IgD-negative memory B cell (primary cell): Measurements from ENCODE around the gene BCL3. TPM values are rescaled to one million over a fixed set of nuclear protein-coding genes. Genes with fewer than 3 reads are reported as not detected.
A peak's percentile ranks its signal among the peaks of the same experiment; 100 is the strongest.

Experiments
- H3K27ac Mint-ChIP-seq, 3 donors: one replicate each; pipeline ENCODE4 v1.8.0; 2020 to 2022; ENCODE audit warnings: mild to moderate bottlenecking in 3 of 3, mixed read lengths in 3 of 3, moderate library complexity in 1 of 3
- H3K27me3 Mint-ChIP-seq: one replicate; pipeline ENCODE4 v1.8.0; 2021; ENCODE audit warnings: mixed read lengths
- H3K36me3 Mint-ChIP-seq: one replicate; pipeline ENCODE4 v1.8.0; 2020; ENCODE audit warnings: mild to moderate bottlenecking, mixed read lengths
- H3K4me1 Mint-ChIP-seq, 3 donors: one replicate each; pipeline ENCODE4 v1.8.0; 2020 to 2022; ENCODE audit warnings: mixed read lengths in 3 of 3, mild to moderate bottlenecking in 1 of 3
- H3K4me3 Mint-ChIP-seq, 4 donors: one replicate each; pipeline ENCODE4 v1.8.0; 2020 to 2022; ENCODE audit warnings: mild to moderate bottlenecking in 4 of 4, mixed read lengths in 4 of 4, moderate library complexity in 3 of 4
- H3K9me3 Mint-ChIP-seq, 3 donors: one replicate each; pipeline ENCODE4 v1.8.0; 2020 to 2021; ENCODE audit warnings: mixed read lengths in 3 of 3, mild to moderate bottlenecking in 1 of 3
- polyA plus RNA-seq: library from polyadenylated mRNA; unstranded; fragments of 300-500 nt; fragmentation: Illumina TruSeq; gene quantifications from one replicate; pipeline ENCODE4 v1.2.3, GENCODE V29; 2021

The BCL3 gene
- polyA plus RNA-seq, 1 donor from 2014 or later = 12.6 TPM

- H3K36me3 Mint-ChIP-seq = peaks cover under 1% of the 10 kb centered on the region
- H3K9me3 Mint-ChIP-seq = no peaks in the 10 kb centered on the region
- no peaks in the 10 kb centered on the region for H3K27me3 Mint-ChIP-seq
- H3K4me3 Mint-ChIP-seq = peak overlapping the region in 2 of 4 donors; percentile 17 to 63
- peaks cover 8 to 22% (median 19%) of the 10 kb centered on the region in 3 donors for H3K4me1 Mint-ChIP-seq
- H3K27ac Mint-ChIP-seq = peak overlapping the region in 2 of 3 donors; percentile 67 to 85
Measured at GRCh38 chr19:44744871-44745332, 3.6 kb upstream of the BCL3 start.

GRCh38 chr19:44745341-44745831 lies 3.1 kb upstream of the BCL3 start:
- peaks cover 4% of the 10 kb centered on the region for H3K36me3 Mint-ChIP-seq
- peak overlapping the region in 2 of 4 donors; percentile 58 to 63 for H3K4me3 Mint-ChIP-seq
- H3K27ac Mint-ChIP-seq = peak overlapping the region in 1 of 3 donors; percentile 96
- H3K27me3 Mint-ChIP-seq = no peaks in the 10 kb centered on the region
- peaks cover 13 to 24% (median 21%) of the 10 kb centered on the region in 3 donors for H3K4me1 Mint-ChIP-seq
- no peaks in the 10 kb centered on the region for H3K9me3 Mint-ChIP-seq

GRCh38 chr19:44745887-44746600 lies 2.5 kb upstream of the BCL3 start:
- Mint-ChIP-seq H3K27ac (peak overlapping the region; percentile 93 to 96 (median 93)), H3K27me3 (no peaks in the 10 kb centered on the region), H3K36me3 (peaks cover 4% of the 10 kb centered on the region), H3K9me3 (no peaks in the 10 kb centered on the region), H3K4me3 (peak overlapping the region; percentile 58 to 87 (median 68)), H3K4me1 (peaks cover 19 to 29% (median 25%) of the 10 kb centered on the region in 3 donors)

- H3K9me3 Mint-ChIP-seq = no peaks in the 10 kb centered on the region
- H3K27ac Mint-ChIP-seq = peak overlapping the region; percentile 93 to 96 (median 93)
- peaks cover 20 to 33% (median 29%) of the 10 kb centered on the region in 3 donors for H3K4me1 Mint-ChIP-seq
- H3K4me3 Mint-ChIP-seq = peak overlapping the region; percentile 87 to 92 (median 89)
- no peaks in the 10 kb centered on the region for H3K27me3 Mint-ChIP-seq
- peaks cover 4% of the 10 kb centered on the region for H3K36me3 Mint-ChIP-seq
Measured at GRCh38 chr19:44746616-44746945, 1.9 kb upstream of the BCL3 start.

GRCh38 chr19:44746946-44747738 lies 1.4 kb upstream of the BCL3 start:
- H3K9me3 Mint-ChIP-seq = no peaks in the 10 kb centered on the region
- no peaks in the 10 kb centered on the region for H3K27me3 Mint-ChIP-seq
- peak overlapping the region; percentile 87 to 92 (median 89) for H3K4me3 Mint-ChIP-seq
- peaks cover 4% of the 10 kb centered on the region for H3K36me3 Mint-ChIP-seq
- H3K4me1 Mint-ChIP-seq = peaks cover 23 to 39% (median 30%) of the 10 kb centered on the region in 3 donors
- peak overlapping the region; percentile 93 to 96 (median 93) for H3K27ac Mint-ChIP-seq

GRCh38 chr19:44747739-44748425 lies 626 bp upstream of the BCL3 start:
- H3K36me3 Mint-ChIP-seq = peaks cover 4% of the 10 kb centered on the region
- no peaks in the 10 kb centered on the region for H3K27me3 Mint-ChIP-seq
- H3K4me3 Mint-ChIP-seq = peak overlapping the region; percentile 87 to 92 (median 89)
- no peaks in the 10 kb centered on the region for H3K9me3 Mint-ChIP-seq
- H3K4me1 Mint-ChIP-seq = peaks cover 31 to 46% (median 34%) of the 10 kb centered on the region in 3 donors
- peak overlapping the region; percentile 93 to 96 (median 96) for H3K27ac Mint-ChIP-seq

- H3K36me3 Mint-ChIP-seq = peaks cover 4% of the 10 kb centered on the region
- H3K27ac Mint-ChIP-seq = peak overlapping the region; percentile 94 to 99 (median 97)
Measured at GRCh38 chr19:44749292-44749691, 784 bp downstream of the BCL3 start.

GRCh38 chr19:44749994-44750393 lies 1.5 kb downstream of the BCL3 start:
- Mint-ChIP-seq H3K27ac (peak overlapping the region; percentile 94 to 99 (median 97)), H3K4me1 (peaks cover 36 to 54% (median 45%) of the 10 kb centered on the region in 3 donors), H3K4me3 (peak overlapping the region; percentile 85 to 98 (median 94)), H3K27me3 (no peaks in the 10 kb centered on the region), H3K9me3 (no peaks in the 10 kb centered on the region), H3K36me3 (peaks cover 4% of the 10 kb centered on the region)

More at GRCh38 chr19:44749292-44749691, 784 bp downstream of the BCL3 start:
- Mint-ChIP-seq H3K27me3 (no peaks in the 10 kb centered on the region), H3K4me3 (peak overlapping the region; percentile 85 to 98 (median 94)), H3K4me1 (peaks cover 34 to 50% (median 40%) of the 10 kb centered on the region in 3 donors), H3K9me3 (no peaks in the 10 kb centered on the region)

- Mint-ChIP-seq H3K4me3 (peak overlapping the region; percentile 34 to 99 (median 98)), H3K27me3 (no peaks in the 10 kb centered on the region), H3K9me3 (no peaks in the 10 kb centered on the region), H3K36me3 (peaks cover 4% of the 10 kb centered on the region), H3K4me1 (peaks cover 37 to 49% (median 45%) of the 10 kb centered on the region in 3 donors), H3K27ac (peak overlapping the region; percentile 97 to 99 (median 99))
Measured at GRCh38 chr19:44752123-44752815, 3.8 kb downstream of the BCL3 start.

GRCh38 chr19:44752816-44753625 lies 4.5 kb downstream of the BCL3 start:
- peaks cover 4% of the 10 kb centered on the region for H3K36me3 Mint-ChIP-seq

GRCh38 chr19:44753626-44753931 lies 5.1 kb downstream of the BCL3 start:
- Mint-ChIP-seq H3K36me3 (peaks cover 4% of the 10 kb centered on the region), H3K9me3 (no peaks in the 10 kb centered on the region), H3K4me1 (peaks cover 35 to 45% (median 43%) of the 10 kb centered on the region in 3 donors), H3K27me3 (no peaks in the 10 kb centered on the region), H3K27ac (peak overlapping the region; percentile 97 to 99 (median 99)), H3K4me3 (peak overlapping the region; percentile 92 to 99 (median 98))

More at GRCh38 chr19:44752816-44753625, 4.5 kb downstream of the BCL3 start:
- Mint-ChIP-seq H3K27me3 (no peaks in the 10 kb centered on the region), H3K4me3 (peak overlapping the region; percentile 92 to 99 (median 98)), H3K9me3 (no peaks in the 10 kb centered on the region), H3K4me1 (peaks cover 35 to 45% (median 45%) of the 10 kb centered on the region in 3 donors), H3K27ac (peak overlapping the region; percentile 97 to 99 (median 99))

- Mint-ChIP-seq H3K9me3 (no peaks in the 10 kb centered on the region), H3K4me1 (peaks cover 35 to 45% (median 43%) of the 10 kb centered on the region in 3 donors), H3K27me3 (no peaks in the 10 kb centered on the region), H3K27ac (peak overlapping the region; percentile 97 to 99 (median 99)), H3K4me3 (peak overlapping the region; percentile 92 to 99 (median 98)), H3K36me3 (peaks cover 4% of the 10 kb centered on the region)
Measured at GRCh38 chr19:44753932-44754749, 5.6 kb downstream of the BCL3 start.

GRCh38 chr19:44754750-44755080 lies 6.2 kb downstream of the BCL3 start:
- Mint-ChIP-seq H3K4me1 (peaks cover 30 to 39% (median 38%) of the 10 kb centered on the region in 3 donors), H3K36me3 (peaks cover 4% of the 10 kb centered on the region)

More at GRCh38 chr19:44754750-44755080, 6.2 kb downstream of the BCL3 start:
- Mint-ChIP-seq H3K4me3 (peak overlapping the region; percentile 92 to 99 (median 98)), H3K27me3 (no peaks in the 10 kb centered on the region), H3K9me3 (no peaks in the 10 kb centered on the region), H3K27ac (peak overlapping the region; percentile 86 to 99 (median 97))
